Cardiac fibroblast (primary cell): ENCODE results near the gene MIS18A.

ENCODE experiments used
- DNase-seq, 2 donors: peaks; one replicate each; pipeline versions ENCODE4 v3.0.0 to v3.0.0-alpha.2; 2010; ENCODE audit warnings: low read depth in 2 of 2
- H3K4me3 ChIP-seq, 2 donors: replicated peaks in 1 of 2; 1 replicate in 1 of 2; 2 replicates in 1 of 2; pipeline ENCODE4 v1.5.1; 2011; ENCODE audit warnings: low read depth in 2 of 2, low read length in 2 of 2, mild to moderate bottlenecking in 2 of 2, moderate library complexity in 1 of 2
- CTCF ChIP-seq: IDR thresholded peaks from one replicate; pipeline ENCODE4 v1.5.1; 2011; ENCODE audit warnings: low read depth, mild to moderate bottlenecking, low read length, inconsistent platforms

The MIS18A gene

GRCh38 chr21:32249511-32250280, 29.2 kb downstream of the MIS18A start:
- TF ChIP-seq CTCF = no peak
- no peak overlapping the region for H3K4me3 ChIP-seq

GRCh38 chr21:32248571-32249461, 30.0 kb downstream of the MIS18A start:
- peak in 1 of 2 donors; percentile 29 for DNase-seq
- no peak for TF ChIP-seq CTCF
- no peak overlapping the region for H3K4me3 ChIP-seq

More at GRCh38 chr21:32249511-32250280, 29.2 kb downstream of the MIS18A start:
- DNase-seq = no peak

GRCh38 chr21:32246571-32247140, 32.2 kb downstream of the MIS18A start:
- DNase-seq = peak in 1 of 2 donors; percentile 10
- no peak for TF ChIP-seq CTCF
- H3K4me3 ChIP-seq = no peak overlapping the region

- no peak for TF ChIP-seq CTCF
- DNase-seq = no peak
- no peak overlapping the region for H3K4me3 ChIP-seq
These were observed 32.9 kb downstream of the MIS18A start for GRCh38 chr21:32245971-32246370.

- no peak overlapping the region for H3K4me3 ChIP-seq
- peak; percentile 20 to 25 for DNase-seq
- TF ChIP-seq CTCF = no peak
These were observed 37.8 kb downstream of the MIS18A start for GRCh38 chr21:32240851-32241687.

GRCh38 chr21:32239551-32239950, 39.3 kb downstream of the MIS18A start:
- H3K4me3 ChIP-seq = no peak overlapping the region
- no peak for TF ChIP-seq CTCF
- no peak for DNase-seq
